ENCODE data around the gene MAX. TPM values are rescaled to one million over a fixed set of nuclear protein-coding genes. Genes with fewer than 3 reads are reported as not detected.

The MAX gene
- total and polyA plus RNA-seq, 2 donors (not counting 1 experiment from before 2014, with no cell fraction given) = 35.0 to 85.8 TPM

GRCh38 chr14:65128096-65128495 is 25.8 kb upstream of the MAX start:
- no peak overlapping the region for H3K9ac ChIP-seq (ENCODE audit: insufficient read depth, low read length)
- TF ChIP-seq CTCF (conservative IDR thresholded peaks at IDR 0.05 in 1 of 2, IDR thresholded peaks at IDR 0.05 in 1 of 2; ENCODE audit: low read depth in 1 of 2, low read length in 2 of 2) = no peak
- TF ChIP-seq EZH2 (IDR thresholded peaks at IDR 0.05; ENCODE audit: low read length, missing control alignments) = no peak
- H3K27ac ChIP-seq (ENCODE audit: insufficient read depth, low read length) = no peak overlapping the region
- no peaks in the 10 kb centered on the region for H4K20me1 ChIP-seq (ENCODE audit: control insufficient read depth, extremely low read depth, insufficient read depth, low read length)
- H3K27me3 ChIP-seq (ENCODE audit: control insufficient read depth, insufficient read depth, low read length) = no peaks in the 10 kb centered on the region
- peak in 1 of 2 donors; percentile 37 for DNase-seq (ENCODE audit: low read depth in 2 of 2)
- no peaks in the 10 kb centered on the region for H3K36me3 ChIP-seq (ENCODE audit: control insufficient read depth, insufficient read depth, low read length)
- H3K4me2 ChIP-seq (ENCODE audit: extremely low read depth, insufficient read depth, low read length) = no peak overlapping the region
- no peaks in the 10 kb centered on the region for H3K79me2 ChIP-seq (ENCODE audit: control insufficient read depth, insufficient read depth, low read length)
- no peak overlapping the region for H3K4me3 ChIP-seq (replicated peaks in 1 of 4; ENCODE audit: control extremely low read depth in 1 of 4, insufficient read depth in 1 of 4, low read depth in 3 of 4, low read length in 4 of 4)
- no peak overlapping the region for H2AFZ ChIP-seq (ENCODE audit: low read length)
- H3K4me1 ChIP-seq (ENCODE audit: control insufficient read depth, extremely low read depth, insufficient read depth, low read length) = no peaks in the 10 kb centered on the region
- no peaks in the 10 kb centered on the region for H3K9me3 ChIP-seq (ENCODE audit: control insufficient read depth, insufficient read depth, low read depth, low read length)

DNA sequence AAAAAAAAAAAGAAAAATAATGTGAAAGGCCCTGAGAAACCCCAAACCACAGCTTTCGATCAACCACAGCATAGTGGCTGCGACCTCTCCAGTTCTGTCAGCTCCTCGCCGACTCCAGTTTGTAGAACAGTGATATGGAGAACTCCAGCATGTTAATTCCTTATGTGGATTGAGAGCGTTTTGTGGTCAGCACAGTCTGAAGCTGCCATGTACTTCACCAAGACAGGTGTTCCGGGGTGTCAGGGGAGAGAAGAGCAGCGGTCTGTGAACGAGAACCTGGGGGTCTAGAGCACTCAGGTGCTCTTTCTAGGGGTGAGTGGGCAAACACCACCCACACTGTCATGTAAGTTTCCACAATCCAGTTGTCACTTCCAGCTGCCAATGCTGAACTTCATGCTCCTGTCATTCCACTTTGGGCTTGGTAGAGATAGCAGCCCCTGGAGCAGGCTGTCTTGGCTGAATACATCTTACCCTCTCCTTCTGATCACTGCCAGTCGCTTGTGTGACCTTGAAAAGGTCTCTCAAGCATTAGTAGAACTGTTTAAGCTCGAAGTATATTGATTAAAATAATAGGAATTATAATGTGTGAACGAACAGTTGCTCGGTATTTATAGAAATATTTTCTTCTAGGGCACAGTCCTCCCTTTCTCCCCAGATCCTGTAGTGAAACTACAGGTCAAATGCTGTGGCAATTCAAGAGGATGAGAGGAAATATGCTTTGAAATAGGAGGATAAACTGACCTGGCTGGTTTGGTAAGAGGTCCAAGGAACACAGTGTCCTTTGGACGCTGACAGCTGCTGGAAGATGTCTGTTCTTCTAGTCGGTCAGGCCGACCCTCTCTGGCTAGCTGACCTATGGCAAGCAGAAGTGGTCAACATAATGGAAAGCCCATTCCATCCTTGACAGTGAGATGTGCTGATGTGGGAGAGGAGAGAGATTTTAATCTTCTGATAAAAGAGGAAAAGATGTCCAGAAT is 15.7 kb upstream of the MAX start:
- Histone ChIP-seq H4K20me1 (ENCODE audit: control insufficient read depth, extremely low read depth, insufficient read depth, low read length) (no peaks in the 10 kb centered on the region), H3K36me3 (ENCODE audit: control insufficient read depth, insufficient read depth, low read length) (no peaks in the 10 kb centered on the region), H3K4me2 (ENCODE audit: extremely low read depth, insufficient read depth, low read length) (no peak overlapping the region), H3K27me3 (ENCODE audit: control insufficient read depth, insufficient read depth, low read length) (no peaks in the 10 kb centered on the region), H3K9ac (ENCODE audit: insufficient read depth, low read length) (no peak overlapping the region), H3K79me2 (ENCODE audit: control insufficient read depth, insufficient read depth, low read length) (no peaks in the 10 kb centered on the region), H3K4me1 (ENCODE audit: control insufficient read depth, extremely low read depth, insufficient read depth, low read length) (no peaks in the 10 kb centered on the region), H3K27ac (ENCODE audit: insufficient read depth, low read length) (no peak overlapping the region), H3K4me3 (replicated peaks in 1 of 4; ENCODE audit: control extremely low read depth in 1 of 4, insufficient read depth in 1 of 4, low read depth in 3 of 4, low read length in 4 of 4) (no peak overlapping the region), H3K9me3 (ENCODE audit: control insufficient read depth, insufficient read depth, low read depth, low read length) (no peaks in the 10 kb centered on the region), H2AFZ (ENCODE audit: low read length) (no peak overlapping the region)
- no peak for DNase-seq (ENCODE audit: low read depth in 2 of 2)
- no peak for TF ChIP-seq EZH2 (IDR thresholded peaks at IDR 0.05; ENCODE audit: low read length, missing control alignments)
- TF ChIP-seq CTCF (conservative IDR thresholded peaks at IDR 0.05 in 1 of 2, IDR thresholded peaks at IDR 0.05 in 1 of 2; ENCODE audit: low read depth in 1 of 2, low read length in 2 of 2) = no peak

DNA sequence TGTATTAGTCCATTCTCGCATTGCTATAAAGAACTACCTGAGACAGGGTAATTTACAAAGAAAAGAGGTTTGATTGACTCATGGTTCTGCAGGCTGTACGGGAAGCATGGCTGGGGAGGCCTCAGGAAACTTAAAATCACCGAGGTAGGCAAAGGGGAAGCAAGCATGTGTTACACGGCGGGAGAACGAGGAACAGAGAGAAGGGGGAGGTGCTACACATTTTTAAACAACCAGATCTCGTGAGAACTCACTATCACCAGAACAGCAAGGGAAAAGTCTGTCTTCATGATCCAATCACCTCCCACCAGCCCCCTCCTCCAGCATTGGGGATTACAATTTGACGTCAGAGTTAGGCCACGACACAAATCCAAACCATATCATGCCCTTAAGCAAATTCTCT is 13.3 kb upstream of the MAX start:
- no peaks in the 10 kb centered on the region for H3K36me3 ChIP-seq (ENCODE audit: control insufficient read depth, insufficient read depth, low read length)
- H3K27ac ChIP-seq (ENCODE audit: insufficient read depth, low read length) = no peak overlapping the region
- no peaks in the 10 kb centered on the region for H4K20me1 ChIP-seq (ENCODE audit: control insufficient read depth, extremely low read depth, insufficient read depth, low read length)
- no peaks in the 10 kb centered on the region for H3K4me1 ChIP-seq (ENCODE audit: control insufficient read depth, extremely low read depth, insufficient read depth, low read length)
- no peak overlapping the region for H3K9ac ChIP-seq (ENCODE audit: insufficient read depth, low read length)
- H3K9me3 ChIP-seq (ENCODE audit: control insufficient read depth, insufficient read depth, low read depth, low read length) = no peaks in the 10 kb centered on the region
- TF ChIP-seq EZH2 (IDR thresholded peaks at IDR 0.05; ENCODE audit: low read length, missing control alignments) (no peak), CTCF (conservative IDR thresholded peaks at IDR 0.05 in 1 of 2, IDR thresholded peaks at IDR 0.05 in 1 of 2; ENCODE audit: low read depth in 1 of 2, low read length in 2 of 2) (no peak)
- H2AFZ ChIP-seq (ENCODE audit: low read length) = no peak overlapping the region
- no peak overlapping the region for H3K4me2 ChIP-seq (ENCODE audit: extremely low read depth, insufficient read depth, low read length)
- no peak for DNase-seq (ENCODE audit: low read depth in 2 of 2)
- no peaks in the 10 kb centered on the region for H3K27me3 ChIP-seq (ENCODE audit: control insufficient read depth, insufficient read depth, low read length)
- no peaks in the 10 kb centered on the region for H3K79me2 ChIP-seq (ENCODE audit: control insufficient read depth, insufficient read depth, low read length)
- no peak overlapping the region for H3K4me3 ChIP-seq (replicated peaks in 1 of 4; ENCODE audit: control extremely low read depth in 1 of 4, insufficient read depth in 1 of 4, low read depth in 3 of 4, low read length in 4 of 4)

Data from fibroblast of lung (primary cell).